ENCODE results near the gene DNMT1. TPM values are rescaled to one million over a fixed set of nuclear protein-coding genes. Genes with fewer than 3 reads are reported as not detected.

Gene DNMT1
- total RNA-seq, 1 experiment from 2014 or later = 168 TPM

- in situ Hi-C loops (cut with HindIII; ENCODE audit: low pct_unique_long_range_greater_than_20kb, low sequenced_read_pairs) = no loop called here
- peaks cover 16% of the 10 kb centered on the region for H3K36me3 ChIP-seq (ENCODE audit: control insufficient read depth, insufficient read depth, low read length)
- intact Hi-C loops (cut with micrococcal nuclease; ENCODE audit: unreplicated experiment) = no loop called here
- H3K4me3 ChIP-seq (ENCODE audit: low read depth in 2 of 2, low read length in 2 of 2) = no peak overlapping the region
- no peak for DNase-seq (ENCODE audit: low read depth, low spot score)
- no TSS peak for BruUV-seq (replicated peaks)
- TF ChIP-seq POLR2AphosphoS5 (IDR thresholded peaks at IDR 0.05; ENCODE audit: low read depth, low read length) = no peak
- no peak for TF ChIP-seq REST (IDR thresholded peaks at IDR 0.05; ENCODE audit: insufficient read depth in 1 of 2, low read depth in 2 of 2, low read length in 1 of 2)
- no peak for TF ChIP-seq CTCF (IDR thresholded peaks at IDR 0.05)
- TF ChIP-seq TCF7L2 (IDR thresholded peaks at IDR 0.05; ENCODE audit: low read depth, low read length) = no peak
- no peak for TF ChIP-seq SIN3A (IDR thresholded peaks at IDR 0.05; ENCODE audit: borderline replicate concordance, insufficient read depth, low read depth, low read length)
- no peak for ATAC-seq
- no peaks in the 10 kb centered on the region for H3K27me3 ChIP-seq (ENCODE audit: control insufficient read depth, insufficient read depth, low read length)
- no peaks in the 10 kb centered on the region for H3K9me3 ChIP-seq (ENCODE audit: control insufficient read depth, insufficient read depth, low read depth, low read length)
- no peaks in the 10 kb centered on the region for H3K4me1 ChIP-seq (ENCODE audit: control insufficient read depth, insufficient read depth, low read length)
- ChIA-PET POLR2A (no interaction called here), CTCF (no interaction called here)
- H3K27ac ChIP-seq (ENCODE audit: low read length) = no peak overlapping the region
Measured at GRCh38 chr19:10155839-10156238, 38.9 kb downstream of the DNMT1 start.

GRCh38 chr19:10152100-10152499 is 42.7 kb downstream of the DNMT1 start:
- DNase-seq (ENCODE audit: low read depth, low spot score) (no peak), ATAC-seq (no peak)
- TF ChIP-seq CTCF (IDR thresholded peaks at IDR 0.05) (no peak), POLR2AphosphoS5 (IDR thresholded peaks at IDR 0.05; ENCODE audit: low read depth, low read length) (no peak), TCF7L2 (IDR thresholded peaks at IDR 0.05; ENCODE audit: low read depth, low read length) (no peak), REST (IDR thresholded peaks at IDR 0.05; ENCODE audit: insufficient read depth in 1 of 2, low read depth in 2 of 2, low read length in 1 of 2) (no peak), SIN3A (IDR thresholded peaks at IDR 0.05; ENCODE audit: borderline replicate concordance, insufficient read depth, low read depth, low read length) (no peak)
- intact Hi-C loops (cut with micrococcal nuclease; ENCODE audit: unreplicated experiment) = no loop called here
- Histone ChIP-seq H3K9me3 (ENCODE audit: control insufficient read depth, insufficient read depth, low read depth, low read length) (no peaks in the 10 kb centered on the region), H3K27me3 (ENCODE audit: control insufficient read depth, insufficient read depth, low read length) (no peaks in the 10 kb centered on the region), H3K4me1 (ENCODE audit: control insufficient read depth, insufficient read depth, low read length) (no peaks in the 10 kb centered on the region), H3K27ac (ENCODE audit: low read length) (no peak overlapping the region), H3K4me3 (ENCODE audit: low read depth in 2 of 2, low read length in 2 of 2) (no peak overlapping the region), H3K36me3 (ENCODE audit: control insufficient read depth, insufficient read depth, low read length) (peaks cover 10% of the 10 kb centered on the region)
- in situ Hi-C loops (cut with HindIII; ENCODE audit: low pct_unique_long_range_greater_than_20kb, low sequenced_read_pairs) = no loop called here
- ChIA-PET POLR2A (no interaction called here), CTCF (no interaction called here)
- no TSS peak for BruUV-seq (replicated peaks)
